B cell (primary cell): ENCODE data around the gene OR5C1. TPM values are rescaled to one million over a fixed set of nuclear protein-coding genes. Genes with fewer than 3 reads are reported as not detected.

ENCODE experiments used
- ATAC-seq: fragments of 200-7000 bp; cut with Tn5 transposase; one replicate; pipeline ENCODE4 v1.10.0; 2021; ENCODE audit warnings: low read depth, mild to moderate bottlenecking, moderate number of reproducible peaks, moderate library complexity
- CTCF ChIA-PET: fragments of 350-600 bp; sonication (Branson Sonifier 250); formaldehyde crosslinking; loops from one replicate; lab custom pipeline; 2021; ENCODE audit warnings: antibody characterized with exemption, inconsistent platforms; lab: Charles Lee
- POLR2A ChIA-PET: fragments of 350-600 bp; sonication (Branson Sonifier 250); formaldehyde crosslinking; loops from one replicate; lab custom pipeline; 2021; ENCODE audit warnings: antibody characterized with exemption; lab: Charles Lee
- DNase-seq: peaks from one replicate; pipeline ENCODE4 v3.0.0; 2013
- H2AFZ ChIP-seq: 2 replicates; pipeline ENCODE4 v1.6.1; 2012; ENCODE audit warnings: mild to moderate bottlenecking, low read depth, low read length; ENCODE audit not compliant: insufficient read depth, poor library complexity, severe bottlenecking
- H3K27ac ChIP-seq, 2 donors: 1 replicate in 1 of 2; 2 replicates in 1 of 2; pipeline ENCODE4 v1.5.1; 2012 to 2013; ENCODE audit warnings: low read length in 2 of 2, mild to moderate bottlenecking in 2 of 2, moderate library complexity in 1 of 2
- H3K27me3 ChIP-seq, 4 experiments: fragments of 200-600 bp in 1 of 4; sonication (generic) in 1 of 4; replicated peaks in 1 of 4; 1 replicate in 2 of 4; 2 replicates in 2 of 4; pipeline versions ENCODE4 v1.6.1 to v1.7.0; 2013 to 2016; ENCODE audit warnings: low read length in 3 of 4, mild to moderate bottlenecking in 2 of 4, mixed read lengths in 1 of 4, moderate library complexity in 1 of 4; ENCODE audit not compliant: insufficient read depth in 4 of 4, control insufficient read depth in 3 of 4; ENCODE audit errors: control extremely low read depth in 1 of 4
- H3K36me3 ChIP-seq, 2 experiments: replicated peaks in 1 of 2; 1 replicate in 1 of 2; 2 replicates in 1 of 2; pipeline versions ENCODE4 v1.6.1 to v1.7.1; 2013; ENCODE audit warnings: low read length in 1 of 2; ENCODE audit not compliant: insufficient read depth in 2 of 2, control insufficient read depth in 1 of 2; ENCODE audit errors: control extremely low read depth in 1 of 2, extremely low read depth in 1 of 2
- H3K4me1 ChIP-seq, 2 donors: fragments of 200-600 bp in 1 of 2; sonication (generic) in 1 of 2; 1 replicate in 1 of 2; 2 replicates in 1 of 2; pipeline versions ENCODE4 v1.5.1 to v1.6.1; 2013 to 2017; ENCODE audit warnings: low read length in 2 of 2; ENCODE audit not compliant: control insufficient read depth in 2 of 2, insufficient read depth in 2 of 2
- H3K4me2 ChIP-seq: replicated peaks from 2 replicates; pipeline ENCODE3; 2012; ENCODE audit warnings: mild to moderate bottlenecking, low read depth, low read length; ENCODE audit not compliant: poor library complexity, severe bottlenecking
- H3K4me3 ChIP-seq, 5 experiments: fragments of 200-600 bp in 1 of 5; sonication (generic) in 1 of 5; 1 replicate in 3 of 5; 2 replicates in 2 of 5; pipeline versions ENCODE4 v1.5.1 to v1.7.0; 2011 to 2016; ENCODE audit warnings: low read length in 4 of 5, mild to moderate bottlenecking in 4 of 5, low read depth in 2 of 5, control low read depth in 1 of 5, moderate library complexity in 1 of 5; ENCODE audit not compliant: insufficient read depth in 1 of 5; ENCODE audit errors: control extremely low read depth in 1 of 5, extremely low read depth in 1 of 5
- H3K79me2 ChIP-seq: fragments of 200-600 bp; sonication (generic); one replicate; pipeline ENCODE4 v1.6.0; 2016; ENCODE audit warnings: low read length; ENCODE audit not compliant: control insufficient read depth, insufficient read depth
- H3K9ac ChIP-seq: fragments of 200-600 bp; sonication (generic); 2 replicates; pipeline ENCODE4 v1.6.1; 2017; ENCODE audit warnings: mild to moderate bottlenecking, low read length, moderate library complexity
- H3K9me3 ChIP-seq, 3 donors: one replicate each; pipeline versions ENCODE4 v1.6.1 to v1.7.1; 2013; ENCODE audit warnings: low read length in 2 of 3; ENCODE audit not compliant: control insufficient read depth in 2 of 3, insufficient read depth in 1 of 3; ENCODE audit errors: control extremely low read depth in 1 of 3
- H4K20me1 ChIP-seq: 2 replicates; pipeline ENCODE4 v1.6.0; 2012; ENCODE audit warnings: mild to moderate bottlenecking, low read length; ENCODE audit not compliant: insufficient read depth, control insufficient read depth, poor library complexity, severe bottlenecking
- H3K27ac Mint-ChIP-seq: one replicate; pipeline ENCODE4 v1.8.0; 2021; ENCODE audit warnings: mixed read lengths
- H3K27me3 Mint-ChIP-seq: one replicate; pipeline ENCODE4 v1.8.0; 2021; ENCODE audit warnings: mixed read lengths
- H3K4me1 Mint-ChIP-seq: one replicate; pipeline ENCODE4 v1.8.0; 2021; ENCODE audit warnings: mixed read lengths
- H3K4me3 Mint-ChIP-seq: one replicate; pipeline ENCODE4 v1.8.0; 2021; ENCODE audit warnings: mixed read lengths
- H3K9me3 Mint-ChIP-seq: one replicate; pipeline ENCODE4 v1.8.0; 2022; ENCODE audit warnings: mixed read lengths; ENCODE audit not compliant: insufficient read depth
- EZH2 ChIP-seq: IDR thresholded peaks from 2 replicates; pipeline ENCODE4 v1.6.1; 2012; ENCODE audit warnings: borderline replicate concordance, low read depth, mild to moderate bottlenecking, moderate library complexity, low read length; ENCODE audit not compliant: insufficient read depth, poor library complexity, severe bottlenecking
- WGBS: methylation state at CpG from one replicate; pipeline ENCODE4 v1.1.5; 2013; ENCODE audit warnings: missing lambda C conversion rate; ENCODE audit not compliant: insufficient coverage; 5-methylcytosine and 5-hydroxymethylcytosine counted together
- intact Hi-C: fragments of 100-400 bp; cut with micrococcal nuclease; formaldehyde crosslinking; loops from one replicate; pipeline ENCODE4 v1.10.0; 2022
- polyA plus RNA-seq: library from polyadenylated mRNA; depleted of rRNA; stranded (reverse); fragments of >200 nt; gene quantifications from 2 replicates; pipeline ENCODE4 v1.2.3, GENCODE V29; 2012
- total RNA-seq, 2 donors: library from RNA; stranded (reverse); fragments of 120-200 nt in 1 of 2; gene quantifications; 1 replicate in 1 of 2; 2 replicates in 1 of 2; pipeline versions ENCODE4 v1.2.3 to v1.2.4, GENCODE V29; 2013 to 2022
- TF ChIP-seq, protein P1 (sequence below): fragments of 200-600 bp; IDR thresholded peaks from one replicate; pipeline ENCODE4 v1.8.0; 2022; ENCODE audit warnings: antibody characterized with exemption, mild to moderate bottlenecking

Gene OR5C1
- total and polyA plus RNA-seq, 2 donors (not counting 1 experiment from before 2014, with no cell fraction given): not detected

GRCh38 chr9:122797316-122798063, 8.8 kb downstream of the OR5C1 start:
- Histone ChIP-seq H3K27ac (no peak overlapping the region), H2AFZ (no peak overlapping the region), H3K79me2 (no peaks in the 10 kb centered on the region), H3K27me3 (no peaks in the 10 kb centered on the region), H3K4me2 (no peak overlapping the region), H3K36me3 (no peaks in the 10 kb centered on the region), H3K9ac (no peak overlapping the region), H3K4me3 (no peak overlapping the region), H4K20me1 (no peaks in the 10 kb centered on the region), H3K9me3 (no peaks in the 10 kb centered on the region), H3K4me1 (no peaks in the 10 kb centered on the region)
- WGBS: 87% methylated on average over 6 of the region's 6 CpGs
- TF ChIP-seq, protein P1, sequence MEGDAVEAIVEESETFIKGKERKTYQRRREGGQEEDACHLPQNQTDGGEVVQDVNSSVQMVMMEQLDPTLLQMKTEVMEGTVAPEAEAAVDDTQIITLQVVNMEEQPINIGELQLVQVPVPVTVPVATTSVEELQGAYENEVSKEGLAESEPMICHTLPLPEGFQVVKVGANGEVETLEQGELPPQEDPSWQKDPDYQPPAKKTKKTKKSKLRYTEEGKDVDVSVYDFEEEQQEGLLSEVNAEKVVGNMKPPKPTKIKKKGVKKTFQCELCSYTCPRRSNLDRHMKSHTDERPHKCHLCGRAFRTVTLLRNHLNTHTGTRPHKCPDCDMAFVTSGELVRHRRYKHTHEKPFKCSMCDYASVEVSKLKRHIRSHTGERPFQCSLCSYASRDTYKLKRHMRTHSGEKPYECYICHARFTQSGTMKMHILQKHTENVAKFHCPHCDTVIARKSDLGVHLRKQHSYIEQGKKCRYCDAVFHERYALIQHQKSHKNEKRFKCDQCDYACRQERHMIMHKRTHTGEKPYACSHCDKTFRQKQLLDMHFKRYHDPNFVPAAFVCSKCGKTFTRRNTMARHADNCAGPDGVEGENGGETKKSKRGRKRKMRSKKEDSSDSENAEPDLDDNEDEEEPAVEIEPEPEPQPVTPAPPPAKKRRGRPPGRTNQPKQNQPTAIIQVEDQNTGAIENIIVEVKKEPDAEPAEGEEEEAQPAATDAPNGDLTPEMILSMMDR: no peak
- Mint-ChIP-seq H3K9me3 (no peaks in the 10 kb centered on the region), H3K4me3 (no peak overlapping the region), H3K27me3 (no peaks in the 10 kb centered on the region), H3K4me1 (peaks cover 7% of the 10 kb centered on the region), H3K27ac (no peak overlapping the region)
- ChIA-PET POLR2A (no interaction called here), CTCF (no interaction called here)
- DNase-seq: no peak
- no peak for ATAC-seq
- intact Hi-C loops: no loop called here

- Mint-ChIP-seq H3K9me3 (no peaks in the 10 kb centered on the region), H3K4me1 (peaks cover 7% of the 10 kb centered on the region), H3K27ac (no peak within 1 kb of the TSS), H3K4me3 (no peak within 1 kb of the TSS), H3K27me3 (no peaks in the 10 kb centered on the region)
- Histone ChIP-seq H3K27ac (no peak within 1 kb of the TSS), H2AFZ (no peak within 1 kb of the TSS), H4K20me1 (no peaks in the 10 kb centered on the region), H3K27me3 (no peaks in the 10 kb centered on the region), H3K36me3 (no peaks in the 10 kb centered on the region), H3K4me2 (no peak within 1 kb of the TSS), H3K4me3 (no peak within 1 kb of the TSS), H3K9me3 (no peaks in the 10 kb centered on the region), H3K9ac (no peak within 1 kb of the TSS), H3K79me2 (no peaks in the 10 kb centered on the region), H3K4me1 (no peaks in the 10 kb centered on the region)
- 96% methylated on average over 30 of the region's 30 CpGs for WGBS
- ChIA-PET CTCF (interaction anchor here (0.6 kb wide), 1 partner anchor 326 kb away, joined by 3 read pairs; no protein-coding TSS in a partner anchor), POLR2A (no interaction called here)
- ATAC-seq: no peak
- DNase-seq: no peak
- intact Hi-C loops: no loop called here
- TF ChIP-seq EZH2: no peak
- TF ChIP-seq, protein P1: no peak
Measured at GRCh38 chr9:122800066-122801060, 11.6 kb downstream of the OR5C1 start, which contains the start of gene OR1K1. TSS of gene OR1K1 (plus strand) at chr9:122800123. CDS start at chr9:122800123, 0 bp downstream.
